ENCODE data around the gene PFKFB4.
"Not testable (repeated sequence)": the region's sequence is repeated elsewhere in the genome, so short reads cannot be mapped to it uniquely, and the experiment has no call there.

The PFKFB4 gene

DNA sequence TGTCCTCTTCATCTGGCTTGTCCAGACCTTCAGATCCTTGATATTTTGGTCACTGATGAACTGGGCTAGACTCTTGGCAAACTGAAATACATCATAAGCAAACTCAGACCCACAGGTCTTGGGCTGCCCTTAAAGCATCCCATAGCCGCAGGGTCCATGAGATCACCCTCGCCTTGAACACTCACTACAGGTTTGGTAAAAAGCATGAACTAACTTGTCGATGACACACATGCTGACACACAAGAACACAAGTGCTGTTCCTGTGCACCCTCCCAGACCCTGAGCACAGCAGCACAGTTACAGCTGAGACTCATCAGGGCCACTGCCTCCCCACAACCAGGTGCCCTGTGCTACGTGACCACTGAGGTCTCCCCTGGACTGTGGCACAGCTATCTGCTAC is 21.0 kb downstream of the PFKFB4 start:
- Histone ChIP-seq H3K4me3 (no peak overlapping the region), H3K36me3 (ENCODE audit: insufficient read depth, low read length) (no peaks in the 10 kb centered on the region), H3K9me3 (ENCODE audit: low read depth, low read length) (no peaks in the 10 kb centered on the region), H3K27ac (no peak overlapping the region), H3K9ac (ENCODE audit: insufficient read length) (no peak overlapping the region)
- DNase-seq (ENCODE audit: low read depth, low spot score), result no peak
- TF ChIP-seq FOXP2 (optimal IDR thresholded peaks at IDR 0.05; ENCODE audit: control extremely low read depth, extremely low read length, insufficient read depth) (no peak), POLR2AphosphoS5 (IDR thresholded peaks at IDR 0.05; ENCODE audit: borderline replicate concordance, low read depth, low read length) (no peak), EZH2 (IDR thresholded peaks at IDR 0.05) (no peak)

DNA sequence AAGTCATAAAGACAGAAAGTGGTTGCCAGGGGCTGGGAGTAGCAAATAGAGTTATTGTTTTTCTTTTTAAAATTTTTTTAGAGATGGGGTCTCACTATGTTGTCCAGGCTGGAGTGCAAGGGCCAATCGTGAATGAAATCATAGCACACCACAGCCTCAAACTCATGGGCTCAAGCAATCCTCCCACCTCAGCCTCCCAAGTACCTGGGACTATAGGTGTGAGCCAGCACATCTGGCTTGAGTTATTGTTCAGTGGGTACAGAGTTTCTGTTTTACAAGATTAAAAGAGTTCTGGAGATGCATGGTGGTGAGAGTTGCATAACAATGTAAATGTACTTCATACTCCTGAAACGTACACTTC is 23.6 kb downstream of the PFKFB4 start:
- no peak for TF ChIP-seq EZH2 (IDR thresholded peaks at IDR 0.05)
- no peak overlapping the region for H3K4me3 ChIP-seq
- no peaks in the 10 kb centered on the region for H3K9me3 ChIP-seq (ENCODE audit: low read depth, low read length)
- no peak for DNase-seq (ENCODE audit: low read depth, low spot score)
- H3K9ac ChIP-seq (ENCODE audit: insufficient read length), result no peak overlapping the region
- H3K27ac ChIP-seq, result no peak overlapping the region
- no peaks in the 10 kb centered on the region for H3K36me3 ChIP-seq (ENCODE audit: insufficient read depth, low read length)

DNA sequence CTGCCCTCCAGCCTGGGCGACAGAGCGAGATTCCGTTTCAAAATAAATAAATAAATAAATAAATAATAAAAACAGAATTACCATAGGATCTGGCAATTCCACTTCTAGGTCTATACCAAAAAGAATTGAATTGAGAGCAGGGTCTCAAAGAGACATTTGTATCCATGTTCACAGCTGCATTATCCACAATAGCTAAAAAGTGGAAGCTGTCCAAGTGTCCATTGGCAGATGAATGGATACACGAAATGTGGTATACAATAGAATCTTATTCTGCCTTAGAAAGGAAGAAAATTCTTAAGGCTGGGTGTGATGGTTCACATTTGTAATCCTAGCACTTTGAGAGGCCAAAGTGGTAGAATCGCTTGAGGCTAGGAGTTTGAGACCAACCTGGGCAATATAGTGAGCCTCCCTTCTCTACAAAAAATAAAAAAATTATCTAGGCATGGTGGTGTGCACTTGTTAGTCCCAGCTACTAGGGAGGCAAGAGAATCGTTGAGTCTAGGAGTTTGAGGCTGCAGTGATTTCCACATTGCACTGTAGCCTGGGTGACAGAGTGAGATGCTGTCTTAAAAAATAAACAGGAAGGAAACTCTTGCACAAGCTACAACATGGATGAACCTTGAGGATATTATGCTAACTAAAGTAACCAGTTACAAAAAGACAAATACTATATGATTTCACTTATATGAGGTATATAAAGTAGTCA is 24.2 kb downstream of the PFKFB4 start:
- DNase-seq (ENCODE audit: low read depth, low spot score), result no peak
- Histone ChIP-seq H3K9me3 (ENCODE audit: low read depth, low read length) (no peaks in the 10 kb centered on the region), H3K9ac (ENCODE audit: insufficient read length) (no peak overlapping the region), H3K27ac (no peak overlapping the region), H3K4me3 (no peak overlapping the region), H3K36me3 (ENCODE audit: insufficient read depth, low read length) (no peaks in the 10 kb centered on the region)
- TF ChIP-seq POLR2AphosphoS5 (IDR thresholded peaks at IDR 0.05; ENCODE audit: borderline replicate concordance, low read depth, low read length) (no peak), FOXP2 (optimal IDR thresholded peaks at IDR 0.05; ENCODE audit: control extremely low read depth, extremely low read length, insufficient read depth) (no peak), EZH2 (IDR thresholded peaks at IDR 0.05) (no peak)

DNA sequence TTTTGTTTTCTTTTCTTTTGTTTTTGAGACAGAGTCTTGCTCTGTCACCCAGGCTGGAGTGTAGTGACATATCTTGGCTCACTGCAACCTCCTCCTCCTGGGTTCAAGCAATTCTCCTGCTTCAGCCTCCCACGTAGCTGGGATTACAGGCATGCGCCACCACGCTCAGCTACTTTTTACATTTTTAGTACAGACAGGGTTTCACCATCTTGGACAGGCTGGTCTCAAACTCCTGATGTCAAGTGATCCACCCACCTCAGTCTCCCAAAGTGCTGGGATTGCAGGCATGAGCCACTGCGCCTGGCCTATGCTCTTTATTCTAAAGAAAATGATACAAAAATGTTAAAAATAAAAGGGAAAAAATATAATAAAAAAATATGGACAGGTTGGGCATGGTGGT is 25.9 kb downstream of the PFKFB4 start:
- not testable (repeated sequence) for H3K36me3 ChIP-seq (ENCODE audit: insufficient read depth, low read length); H3K4me3 ChIP-seq; H3K9me3 ChIP-seq (ENCODE audit: low read depth, low read length); H3K9ac ChIP-seq (ENCODE audit: insufficient read length); DNase-seq (ENCODE audit: low read depth, low spot score); H3K27ac ChIP-seq

- no peak overlapping the region for H3K9ac ChIP-seq (ENCODE audit: insufficient read length)
- H3K9me3 ChIP-seq (ENCODE audit: low read depth, low read length), result no peaks in the 10 kb centered on the region
- H3K27ac ChIP-seq, result no peak overlapping the region
- DNase-seq (ENCODE audit: low read depth, low spot score), result no peak
- no peaks in the 10 kb centered on the region for H3K36me3 ChIP-seq (ENCODE audit: insufficient read depth, low read length)
- TF ChIP-seq FOXP2 (optimal IDR thresholded peaks at IDR 0.05; ENCODE audit: control extremely low read depth, extremely low read length, insufficient read depth) (no peak), EZH2 (IDR thresholded peaks at IDR 0.05) (no peak), POLR2AphosphoS5 (IDR thresholded peaks at IDR 0.05; ENCODE audit: borderline replicate concordance, low read depth, low read length) (no peak)
- H3K4me3 ChIP-seq, result no peak overlapping the region
Observed at GRCh38 chr3:48528754-48529153, 27.8 kb downstream of the PFKFB4 start.

DNA sequence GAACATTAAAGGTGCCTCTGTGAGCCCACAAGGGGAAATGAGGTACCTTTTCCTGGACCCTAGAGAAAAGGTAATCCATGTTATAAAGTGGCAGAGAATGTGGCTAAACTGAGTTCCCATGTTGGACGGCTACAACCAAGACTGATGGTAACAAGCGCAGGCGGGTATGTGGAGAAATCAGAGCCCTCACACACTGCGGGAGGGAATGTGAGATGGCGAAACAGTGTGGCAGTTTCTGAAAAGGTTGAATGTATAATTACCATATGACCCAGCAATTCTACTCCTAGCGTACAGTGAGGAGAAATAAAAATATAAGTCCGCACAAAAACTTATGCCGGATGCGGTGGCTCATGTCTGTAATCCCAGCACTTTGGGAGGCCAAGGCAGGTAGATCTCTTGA is 28.6 kb downstream of the PFKFB4 start:
- no peak overlapping the region for H3K27ac ChIP-seq
- H3K9ac ChIP-seq (ENCODE audit: insufficient read length), result no peak overlapping the region
- no peak overlapping the region for H3K4me3 ChIP-seq
- no peaks in the 10 kb centered on the region for H3K36me3 ChIP-seq (ENCODE audit: insufficient read depth, low read length)
- TF ChIP-seq EZH2 (IDR thresholded peaks at IDR 0.05), result no peak
- no peak for TF ChIP-seq POLR2AphosphoS5 (IDR thresholded peaks at IDR 0.05; ENCODE audit: borderline replicate concordance, low read depth, low read length)
- no peak for TF ChIP-seq FOXP2 (optimal IDR thresholded peaks at IDR 0.05; ENCODE audit: control extremely low read depth, extremely low read length, insufficient read depth)
- H3K9me3 ChIP-seq (ENCODE audit: low read depth, low read length), result no peaks in the 10 kb centered on the region
- DNase-seq (ENCODE audit: low read depth, low spot score), result no peak

- DNase-seq (ENCODE audit: low read depth, low spot score), result no peak
- TF ChIP-seq EZH2 (IDR thresholded peaks at IDR 0.05), result no peak
- TF ChIP-seq FOXP2 (optimal IDR thresholded peaks at IDR 0.05; ENCODE audit: control extremely low read depth, extremely low read length, insufficient read depth), result no peak
- no peak for TF ChIP-seq POLR2AphosphoS5 (IDR thresholded peaks at IDR 0.05; ENCODE audit: borderline replicate concordance, low read depth, low read length)
- H3K27ac ChIP-seq, result no peak overlapping the region
- H3K36me3 ChIP-seq (ENCODE audit: insufficient read depth, low read length), result no peaks in the 10 kb centered on the region
- no peak overlapping the region for H3K4me3 ChIP-seq
- H3K9ac ChIP-seq (ENCODE audit: insufficient read length), result no peak overlapping the region
- no peaks in the 10 kb centered on the region for H3K9me3 ChIP-seq (ENCODE audit: low read depth, low read length)
Observed at GRCh38 chr3:48524970-48525369, 31.6 kb downstream of the PFKFB4 start.

DNA sequence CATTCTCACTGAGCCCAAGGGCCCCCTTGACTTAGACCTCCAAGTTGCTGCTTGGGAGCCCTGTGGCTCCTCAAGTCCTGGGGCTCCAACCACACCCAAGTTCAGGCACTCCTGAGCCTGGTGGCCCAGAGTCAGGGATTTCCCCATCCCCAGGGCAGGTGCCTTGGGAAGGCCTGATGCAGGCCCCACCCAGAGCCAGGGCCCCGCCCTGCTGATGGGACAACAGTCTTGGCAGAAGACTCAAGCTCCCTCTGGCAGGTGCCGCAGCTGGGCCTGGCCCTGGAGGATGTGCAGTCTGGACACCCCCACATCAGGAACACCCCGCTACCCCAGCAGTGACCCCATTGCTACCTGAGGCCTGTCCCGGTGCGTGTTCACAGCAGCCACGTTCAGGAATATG is 35.0 kb downstream of the PFKFB4 start:
- Histone ChIP-seq H3K27ac (no peak overlapping the region), H3K36me3 (ENCODE audit: insufficient read depth, low read length) (no peaks in the 10 kb centered on the region), H3K9ac (ENCODE audit: insufficient read length) (no peak overlapping the region), H3K4me3 (no peak overlapping the region), H3K9me3 (ENCODE audit: low read depth, low read length) (no peaks in the 10 kb centered on the region)
- DNase-seq (ENCODE audit: low read depth, low spot score), result no peak
- TF ChIP-seq POLR2AphosphoS5 (IDR thresholded peaks at IDR 0.05; ENCODE audit: borderline replicate concordance, low read depth, low read length), result no peak
- no peak for TF ChIP-seq FOXP2 (optimal IDR thresholded peaks at IDR 0.05; ENCODE audit: control extremely low read depth, extremely low read length, insufficient read depth)
- no peak for TF ChIP-seq EZH2 (IDR thresholded peaks at IDR 0.05)

GRCh38 chr3:48519277-48519643 is 37.3 kb downstream of the PFKFB4 start:
- no peak overlapping the region for H3K27ac ChIP-seq
- no peak for DNase-seq (ENCODE audit: low read depth, low spot score)
- TF ChIP-seq POLR2AphosphoS5 (IDR thresholded peaks at IDR 0.05; ENCODE audit: borderline replicate concordance, low read depth, low read length), result no peak
- TF ChIP-seq FOXP2 (optimal IDR thresholded peaks at IDR 0.05; ENCODE audit: control extremely low read depth, extremely low read length, insufficient read depth), result no peak
- TF ChIP-seq EZH2 (IDR thresholded peaks at IDR 0.05), result no peak
- H3K9me3 ChIP-seq (ENCODE audit: low read depth, low read length), result no peaks in the 10 kb centered on the region
- H3K4me3 ChIP-seq, result no peak overlapping the region
- H3K9ac ChIP-seq (ENCODE audit: insufficient read length), result no peak overlapping the region
- H3K36me3 ChIP-seq (ENCODE audit: insufficient read depth, low read length), result no peaks in the 10 kb centered on the region

All from SK-N-MC (cell line).